ENCODE results near the gene RCCD1.
"Not testable (repeated sequence)": the region's sequence is repeated elsewhere in the genome, so short reads cannot be mapped to it uniquely, and the experiment has no call there.

The RCCD1 gene

DNA sequence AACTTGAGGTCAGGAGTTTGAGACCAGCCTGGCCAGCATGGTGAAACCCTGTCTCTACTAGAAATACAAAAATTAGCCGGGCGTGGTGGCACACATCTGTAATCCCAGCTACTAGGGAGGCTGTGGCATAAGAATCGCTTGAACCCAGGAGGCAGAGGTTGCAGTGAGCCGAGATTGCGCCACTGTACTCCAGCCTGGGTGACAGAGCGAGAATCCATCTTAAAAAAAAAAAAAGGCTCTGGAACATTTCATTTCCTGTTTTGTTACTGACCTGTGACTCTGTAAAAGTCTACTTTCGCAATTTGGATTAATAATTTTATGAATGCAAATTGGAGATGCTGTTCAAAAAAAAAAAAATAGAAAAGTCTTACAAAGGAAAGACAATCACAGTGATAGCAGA is 26.6 kb upstream of the RCCD1 start:
- not testable (repeated sequence) for H3F3A ChIP-seq (ENCODE audit: low read depth); H4K20me1 ChIP-seq (ENCODE audit: insufficient read depth, low read length, poor library complexity, severe bottlenecking); H3K9me3 ChIP-seq (ENCODE audit: insufficient read depth, low read depth, low read length); H3K27me3 ChIP-seq (ENCODE audit: insufficient read depth, low read length, poor library complexity, severe bottlenecking); H3K4me2 ChIP-seq (ENCODE audit: low read depth, low read length, poor library complexity, severe bottlenecking); H3K36me3 ChIP-seq (ENCODE audit: insufficient read depth, low read length); H3K9me2 ChIP-seq (replicated peaks; ENCODE audit: low read depth, low read length); H3K4me3 ChIP-seq (ENCODE audit: low read length, poor library complexity, severe bottlenecking); H3K9ac ChIP-seq (ENCODE audit: low read depth, low read length, poor library complexity, severe bottlenecking); H2AFZ ChIP-seq (ENCODE audit: low read length)
- Histone ChIP-seq H3K79me2 (ENCODE audit: insufficient read depth, low read length) (peaks cover 19% of the 10 kb centered on the region; the same call in 1 of the 2 replicates), H3K4me1 (ENCODE audit: insufficient read depth, low read length, poor library complexity, severe bottlenecking) (peaks cover 21% of the 10 kb centered on the region)

DNA sequence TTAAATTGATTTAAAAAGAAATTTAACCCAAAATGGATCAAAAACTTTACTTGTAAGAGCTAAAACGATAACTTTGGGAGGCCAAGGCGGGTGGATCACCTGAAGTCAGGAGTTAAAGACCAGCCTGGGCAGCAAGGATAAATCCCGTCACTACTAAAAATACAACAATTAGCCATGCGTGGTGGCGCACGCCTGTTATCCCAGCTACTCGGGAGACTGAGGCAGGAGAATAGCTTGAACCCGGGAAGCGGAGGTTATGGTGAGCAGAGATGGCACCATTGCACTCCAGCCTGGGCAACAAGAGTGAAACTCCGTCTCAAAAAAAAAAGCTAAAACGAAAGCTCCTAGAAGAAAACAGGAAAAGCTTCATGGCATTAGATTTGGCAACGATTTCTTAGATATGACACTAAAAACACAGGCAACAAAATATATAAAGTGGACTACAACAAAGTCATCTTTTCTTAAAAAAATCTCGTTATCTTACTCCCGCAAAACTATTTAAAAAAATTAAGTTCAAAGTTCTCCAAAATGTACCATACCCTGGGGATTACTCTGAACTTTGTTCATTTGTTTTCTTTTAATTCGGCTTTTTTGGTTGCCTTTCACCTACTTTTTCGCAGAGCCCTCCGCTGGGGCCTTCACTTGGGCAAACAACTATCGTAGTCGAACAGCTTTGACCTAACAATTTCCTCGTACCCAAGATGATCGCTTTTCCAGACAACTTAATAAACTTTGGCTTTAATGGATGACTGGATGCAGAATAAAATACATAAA is 25.3 kb upstream of the RCCD1 start:
- no peaks in the 10 kb centered on the region for H3K36me3 ChIP-seq (ENCODE audit: insufficient read depth, low read length)
- TF ChIP-seq CTCF (conservative IDR thresholded peaks at IDR 0.05; ENCODE audit: low read length) = no peak
- no peak for TF ChIP-seq EZH2phosphoT487 (IDR thresholded peaks at IDR 0.05; ENCODE audit: borderline replicate concordance)
- H2AFZ ChIP-seq (ENCODE audit: low read length) = peak overlapping the region; percentile 88
- no peaks in the 10 kb centered on the region for H3K27me3 ChIP-seq (ENCODE audit: insufficient read depth, low read length, poor library complexity, severe bottlenecking)
- H3F3A ChIP-seq (ENCODE audit: low read depth) = 0 out of 2 replicates have a peak, but pooled peaks cover 5% of the 10 kb centered on the region
- H3K9ac ChIP-seq (ENCODE audit: low read depth, low read length, poor library complexity, severe bottlenecking) = peak overlapping the region; percentile 82
- no peaks in the 10 kb centered on the region for H3K9me3 ChIP-seq (ENCODE audit: insufficient read depth, low read depth, low read length)
- peaks cover 26% of the 10 kb centered on the region for H3K4me1 ChIP-seq (ENCODE audit: insufficient read depth, low read length, poor library complexity, severe bottlenecking)
- H4K20me1 ChIP-seq (ENCODE audit: insufficient read depth, low read length, poor library complexity, severe bottlenecking) = no peaks in the 10 kb centered on the region
- H3K9me2 ChIP-seq (replicated peaks; ENCODE audit: low read depth, low read length) = no peaks in the 10 kb centered on the region
- peaks cover 19% of the 10 kb centered on the region; the same call in 1 of the 2 replicates for H3K79me2 ChIP-seq (ENCODE audit: insufficient read depth, low read length)
- H3K4me2 ChIP-seq (ENCODE audit: low read depth, low read length, poor library complexity, severe bottlenecking) = peak overlapping the region; percentile 85
- H3K4me3 ChIP-seq (ENCODE audit: low read length, poor library complexity, severe bottlenecking) = peak overlapping the region; percentile 85

DNA sequence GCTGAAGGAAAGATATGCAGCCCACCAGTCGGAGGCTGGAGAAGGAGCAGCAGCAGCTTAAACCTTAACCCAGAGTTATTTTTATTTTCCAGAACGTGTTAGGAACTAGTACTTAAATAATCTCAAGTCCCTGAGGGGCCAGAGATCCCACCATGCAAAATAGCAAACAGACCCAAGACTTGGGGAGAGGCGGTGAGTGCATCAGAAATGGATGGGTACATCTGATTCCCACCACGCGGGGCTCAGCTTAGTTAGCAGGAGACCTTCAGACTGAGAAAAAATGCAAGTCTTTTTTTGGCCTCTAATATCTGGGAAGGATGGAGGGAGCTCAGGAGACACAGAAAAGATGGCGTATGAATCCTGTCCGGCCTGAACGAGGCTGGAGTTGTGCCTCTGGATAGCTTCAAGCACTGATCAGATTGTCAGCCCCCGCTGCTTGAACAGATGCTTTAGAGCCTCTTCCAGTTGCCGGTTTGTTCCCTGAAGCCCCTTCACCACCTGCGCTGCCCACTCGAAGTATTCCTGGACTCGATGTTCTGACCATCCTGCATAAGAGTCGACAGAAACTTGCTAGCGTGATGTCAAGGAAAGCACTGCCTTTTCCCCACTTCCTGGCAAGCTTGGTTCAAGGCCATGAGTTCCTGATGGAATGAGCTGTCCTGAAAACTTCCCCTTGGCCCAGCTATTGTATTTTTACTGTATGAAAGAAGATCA is 23.7 kb upstream of the RCCD1 start:
- peak overlapping the region; percentile 85 for H3K4me3 ChIP-seq (ENCODE audit: low read length, poor library complexity, severe bottlenecking)
- peak overlapping the region; percentile 82 for H3K9ac ChIP-seq (ENCODE audit: low read depth, low read length, poor library complexity, severe bottlenecking)
- H3K9me3 ChIP-seq (ENCODE audit: insufficient read depth, low read depth, low read length) = no peaks in the 10 kb centered on the region
- peaks cover 7% of the 10 kb centered on the region for H4K20me1 ChIP-seq (ENCODE audit: insufficient read depth, low read length, poor library complexity, severe bottlenecking)
- H2AFZ ChIP-seq (ENCODE audit: low read length) = no peak overlapping the region
- H3F3A ChIP-seq (ENCODE audit: low read depth) = 0 out of 2 replicates have a peak, but pooled peaks cover 5% of the 10 kb centered on the region
- TF ChIP-seq EZH2phosphoT487 (IDR thresholded peaks at IDR 0.05; ENCODE audit: borderline replicate concordance) = no peak
- no peak for TF ChIP-seq CTCF (conservative IDR thresholded peaks at IDR 0.05; ENCODE audit: low read length)
- H3K79me2 ChIP-seq (ENCODE audit: insufficient read depth, low read length) = peaks cover 25% of the 10 kb centered on the region
- peak overlapping the region; percentile 85 for H3K4me2 ChIP-seq (ENCODE audit: low read depth, low read length, poor library complexity, severe bottlenecking)
- peaks cover 35% of the 10 kb centered on the region for H3K4me1 ChIP-seq (ENCODE audit: insufficient read depth, low read length, poor library complexity, severe bottlenecking)
- H3K36me3 ChIP-seq (ENCODE audit: insufficient read depth, low read length) = no peaks in the 10 kb centered on the region
- H3K9me2 ChIP-seq (replicated peaks; ENCODE audit: low read depth, low read length) = no peaks in the 10 kb centered on the region
- H3K27me3 ChIP-seq (ENCODE audit: insufficient read depth, low read length, poor library complexity, severe bottlenecking) = no peaks in the 10 kb centered on the region

Measured in Loucy (cell line).